CD14-positive monocyte (primary cell): ENCODE data around the gene PACSIN1. TPM values are rescaled to one million over a fixed set of nuclear protein-coding genes. Genes with fewer than 3 reads are reported as not detected.

Experiments
- DNase-seq, 3 donors: peaks; one replicate each; pipeline ENCODE4 v3.0.0-alpha.2; 2011 to 2022
- H2AFZ ChIP-seq: 2 replicates; pipeline ENCODE4 v1.6.0; 2012; ENCODE audit warnings: mild to moderate bottlenecking, low read depth, low read length, inconsistent platforms; ENCODE audit not compliant: insufficient read depth, poor library complexity, severe bottlenecking
- H3K27ac ChIP-seq, 2 donors: 1 replicate in 1 of 2; 2 replicates in 1 of 2; pipeline ENCODE4 v1.5.1; 2012 to 2013; ENCODE audit warnings: low read length in 2 of 2, control low read depth in 1 of 2, inconsistent platforms in 1 of 2, low read depth in 1 of 2, mild to moderate bottlenecking in 1 of 2
- H3K27me3 ChIP-seq, 2 donors: one replicate each; pipeline versions ENCODE4 v1.6.0 to v1.6.1; 2011 to 2013; ENCODE audit warnings: low read length in 2 of 2; ENCODE audit not compliant: control insufficient read depth in 2 of 2, insufficient read depth in 2 of 2
- H3K36me3 ChIP-seq, 2 donors: replicated peaks in 1 of 2; 1 replicate in 1 of 2; 2 replicates in 1 of 2; pipeline versions ENCODE4 v1.5.1 to v1.6.1; 2012 to 2013; ENCODE audit warnings: low read length in 2 of 2, control low read depth in 1 of 2, inconsistent platforms in 1 of 2, mild to moderate bottlenecking in 1 of 2; ENCODE audit not compliant: insufficient read depth in 2 of 2, control insufficient read depth in 1 of 2
- H3K4me1 ChIP-seq, 2 donors: 1 replicate in 1 of 2; 2 replicates in 1 of 2; pipeline versions ENCODE4 v1.5.1 to v1.6.1; 2012 to 2013; ENCODE audit warnings: low read length in 2 of 2, control low read depth in 1 of 2, inconsistent platforms in 1 of 2, mild to moderate bottlenecking in 1 of 2, moderate library complexity in 1 of 2; ENCODE audit not compliant: insufficient read depth in 2 of 2, control insufficient read depth in 1 of 2
- H3K4me2 ChIP-seq: replicated peaks from 2 replicates; pipeline ENCODE3; 2012; ENCODE audit warnings: low read length, moderate library complexity, mild to moderate bottlenecking; ENCODE audit not compliant: poor library complexity, severe bottlenecking; ENCODE audit errors: extremely low read depth
- H3K4me3 ChIP-seq, 3 experiments: fragments of 200-600 bp in 1 of 3; sonication (generic) in 1 of 3; replicated peaks in 1 of 3; 1 replicate in 2 of 3; 2 replicates in 1 of 3; pipeline ENCODE4 v1.5.1; 2011 to 2013; ENCODE audit warnings: low read length in 3 of 3, mild to moderate bottlenecking in 3 of 3, control low read depth in 2 of 3, low read depth in 2 of 3, inconsistent platforms in 1 of 3, moderate library complexity in 1 of 3
- H3K79me2 ChIP-seq: 2 replicates; pipeline ENCODE4 v1.6.0; 2012; ENCODE audit warnings: mild to moderate bottlenecking, control low read depth, inconsistent platforms, low read length, moderate library complexity; ENCODE audit not compliant: insufficient read depth
- H3K9ac ChIP-seq: 2 replicates; pipeline ENCODE4 v1.6.0; 2017; ENCODE audit warnings: low read length, mild to moderate bottlenecking; ENCODE audit not compliant: insufficient read depth, poor library complexity, severe bottlenecking
- H3K9me3 ChIP-seq, 2 donors: replicated peaks in 1 of 2; 1 replicate in 1 of 2; 2 replicates in 1 of 2; pipeline versions ENCODE4 v1.5.1 to v1.6.1; 2012 to 2013; ENCODE audit warnings: low read length in 2 of 2, control low read depth in 1 of 2; ENCODE audit not compliant: control insufficient read depth in 1 of 2, insufficient read depth in 1 of 2
- H4K20me1 ChIP-seq: 2 replicates; pipeline ENCODE4 v1.6.0; 2012; ENCODE audit warnings: mild to moderate bottlenecking, low read length, control low read depth, moderate library complexity; ENCODE audit not compliant: insufficient read depth
- H3K27ac Mint-ChIP-seq, 7 donors: one replicate each; pipeline ENCODE4 v1.8.0; 2020; ENCODE audit warnings: mild to moderate bottlenecking in 7 of 7, mixed read lengths in 7 of 7, moderate library complexity in 6 of 7, inconsistent platforms in 2 of 7
- H3K27me3 Mint-ChIP-seq, 3 donors: one replicate each; pipeline ENCODE4 v1.8.0; 2021 to 2022; ENCODE audit warnings: low read depth in 3 of 3, mild to moderate bottlenecking in 3 of 3, mixed read lengths in 3 of 3, moderate library complexity in 3 of 3, inconsistent platforms in 1 of 3
- H3K36me3 Mint-ChIP-seq, 2 donors: one replicate each; pipeline ENCODE4 v1.8.0; 2020; ENCODE audit warnings: mixed read lengths in 2 of 2, inconsistent platforms in 1 of 2, mild to moderate bottlenecking in 1 of 2
- H3K4me1 Mint-ChIP-seq: one replicate; pipeline ENCODE4 v1.8.0; 2020; ENCODE audit warnings: mild to moderate bottlenecking, mixed read lengths
- H3K4me3 Mint-ChIP-seq, 2 donors: one replicate each; pipeline ENCODE4 v1.8.0; 2020; ENCODE audit warnings: mild to moderate bottlenecking in 2 of 2, mixed read lengths in 2 of 2, moderate library complexity in 1 of 2
- H3K9me3 Mint-ChIP-seq, 7 donors: one replicate each; pipeline ENCODE4 v1.8.0; 2020 to 2022; ENCODE audit warnings: mixed read lengths in 7 of 7, mild to moderate bottlenecking in 6 of 7, moderate library complexity in 6 of 7, inconsistent platforms in 2 of 7
- CTCF ChIP-seq: fragments of 200-600 bp; IDR thresholded peaks from one replicate; pipeline ENCODE4 v1.8.0; 2022; ENCODE audit warnings: antibody characterized with exemption, mild to moderate bottlenecking
- WGBS: methylation state at CpG from one replicate; pipeline ENCODE4 v1.1.5; 2013; ENCODE audit warnings: missing lambda C conversion rate; ENCODE audit not compliant: insufficient coverage; 5-methylcytosine and 5-hydroxymethylcytosine counted together
- intact Hi-C, 2 donors: fragments of 100-400 bp; cut with micrococcal nuclease; formaldehyde crosslinking; loops; one replicate each; pipeline versions ENCODE4 v1.15.0 to v1.15.1; 2023
- polyA plus RNA-seq, 3 donors: library from polyadenylated mRNA; depleted of rRNA in 1 of 3; unstranded in 2 of 3; stranded (reverse) in 1 of 3; fragments of 300-500 nt in 2 of 3; fragments of >200 nt in 1 of 3; fragmentation: Illumina TruSeq in 2 of 3; gene quantifications; 1 replicate in 2 of 3; 2 replicates in 1 of 3; pipeline ENCODE4 v1.2.3, GENCODE V29; 2012 to 2021

The PACSIN1 gene
- polyA plus RNA-seq, 3 donors, result not detected

DNA sequence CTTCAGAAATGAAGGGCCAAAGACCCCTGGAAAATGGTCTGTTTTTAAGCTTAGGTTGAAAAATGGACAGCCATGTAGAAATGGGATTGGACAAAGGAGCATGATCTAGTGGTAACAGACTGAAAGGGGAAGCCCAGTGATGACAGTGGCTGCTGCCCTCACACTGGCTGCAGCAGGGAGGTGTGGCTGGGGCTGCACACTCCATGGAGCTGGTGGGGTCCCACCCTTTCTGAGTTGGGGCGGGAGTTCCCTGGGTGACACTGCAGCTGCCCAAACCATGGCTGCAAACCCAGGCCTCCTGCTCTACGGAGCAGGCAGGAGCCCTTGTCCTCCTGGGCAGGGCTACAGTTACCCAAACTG is 8.5 kb upstream of the PACSIN1 start:
- 55% methylated on average over 2 of the region's 2 CpGs for WGBS
- intact Hi-C loops, result no loop called here
- TF ChIP-seq CTCF, result no peak
- H3K4me2 ChIP-seq, result no peak overlapping the region
- no peaks in the 10 kb centered on the region for H3K4me1 ChIP-seq
- H3K4me3 ChIP-seq, result no peak overlapping the region
- Mint-ChIP-seq H3K27me3 (peaks cover 3 to 7% (median 6%) of the 10 kb centered on the region in 3 donors), H3K36me3 (no peaks in the 10 kb centered on the region), H3K27ac (no peak overlapping the region), H3K9me3 (no peaks in the 10 kb centered on the region), H3K4me3 (no peak overlapping the region), H3K4me1 (no peaks in the 10 kb centered on the region)
- H3K79me2 ChIP-seq, result no peaks in the 10 kb centered on the region
- no peak for DNase-seq
- no peaks in the 10 kb centered on the region for H3K9me3 ChIP-seq
- H3K36me3 ChIP-seq, result no peaks in the 10 kb centered on the region
- no peaks in the 10 kb centered on the region for H4K20me1 ChIP-seq
- no peaks in the 10 kb centered on the region for H3K27me3 ChIP-seq
- H3K27ac ChIP-seq, result no peak overlapping the region
- no peak overlapping the region for H3K9ac ChIP-seq
- H2AFZ ChIP-seq, result no peak overlapping the region

DNA sequence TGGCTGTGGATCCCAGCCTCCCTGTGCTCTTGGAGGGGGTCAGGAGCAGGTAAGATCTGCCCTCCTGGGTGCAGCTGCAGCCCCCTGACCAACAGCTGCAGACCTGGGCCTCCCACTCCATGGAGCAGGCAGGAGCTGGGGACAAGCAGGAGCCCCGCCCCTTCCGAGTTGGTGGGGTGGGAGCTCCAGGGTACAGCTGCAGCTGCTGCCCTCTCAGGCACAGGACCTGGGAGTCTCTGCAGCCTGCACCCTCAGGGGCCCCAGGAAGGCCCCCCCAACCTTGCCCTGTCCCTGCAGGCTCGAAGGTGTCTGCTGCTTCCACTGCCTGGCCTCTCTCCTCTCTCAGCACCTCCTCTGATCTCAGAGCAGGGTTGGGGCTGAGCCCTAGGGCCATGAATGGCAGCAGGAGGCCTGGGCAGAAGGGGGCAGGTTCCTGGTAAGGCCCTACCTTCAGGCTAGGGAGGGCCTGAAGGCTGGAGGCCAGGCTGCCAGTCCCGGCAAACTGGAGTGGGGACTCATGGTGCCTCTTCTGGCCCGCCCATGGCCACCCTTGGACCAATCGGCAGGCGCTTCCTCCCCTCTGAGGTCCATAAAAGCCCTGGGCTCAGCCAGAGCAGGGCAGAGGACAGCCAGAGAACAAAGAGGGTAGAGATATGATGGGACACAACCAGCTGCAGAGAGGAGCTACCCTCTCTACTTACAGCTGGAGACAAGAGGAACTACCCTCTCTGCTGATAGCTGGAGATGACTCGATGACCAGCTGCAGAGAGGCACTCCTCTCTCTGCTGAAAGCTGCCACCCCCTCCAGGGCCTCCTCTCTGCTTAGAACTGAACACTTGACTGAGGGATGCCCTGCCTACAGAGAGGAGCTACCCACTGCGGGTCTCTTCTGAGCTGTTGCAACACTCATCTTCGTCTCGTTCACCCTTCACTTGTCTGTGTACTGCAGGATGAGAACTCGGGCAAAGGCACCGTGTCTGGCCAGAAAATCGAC is 7.8 kb upstream of the PACSIN1 start:
- H2AFZ ChIP-seq, result no peak overlapping the region
- H3K4me1 Mint-ChIP-seq, result peaks cover 2% of the 10 kb centered on the region
- H3K9me3 Mint-ChIP-seq, result no peaks in the 10 kb centered on the region

More for the DNA sequence above, 7.8 kb upstream of the PACSIN1 start:
- intact Hi-C loops, result no loop called here
- H3K27ac ChIP-seq, result no peak overlapping the region
- no peaks in the 10 kb centered on the region for H3K36me3 ChIP-seq
- 87% methylated on average over 12 of the region's 14 CpGs for WGBS
- H3K27me3 Mint-ChIP-seq, result peaks cover 4 to 11% (median 9%) of the 10 kb centered on the region in 3 donors
- H3K79me2 ChIP-seq, result no peaks in the 10 kb centered on the region
- no peaks in the 10 kb centered on the region for H4K20me1 ChIP-seq
- no peak overlapping the region for H3K4me3 Mint-ChIP-seq
- peaks cover 0 to 5% of the 10 kb centered on the region in 2 donors for H3K27me3 ChIP-seq
- no peak overlapping the region for H3K9ac ChIP-seq
- TF ChIP-seq CTCF, result no peak
- no peak overlapping the region for H3K4me2 ChIP-seq
- H3K4me1 ChIP-seq, result no peaks in the 10 kb centered on the region
- H3K27ac Mint-ChIP-seq, result no peak overlapping the region
- DNase-seq, result no peak
- no peak overlapping the region for H3K4me3 ChIP-seq
- H3K9me3 ChIP-seq, result no peaks in the 10 kb centered on the region
- no peaks in the 10 kb centered on the region for H3K36me3 Mint-ChIP-seq
